ENCODE data around the gene MEMO1. TPM values are rescaled to one million over a fixed set of nuclear protein-coding genes. Genes with fewer than 3 reads are reported as not detected.
"Not testable (repeated sequence)": the region's sequence is repeated elsewhere in the genome, so short reads cannot be mapped to it uniquely, and the experiment has no call there.

MEMO1 gene
- polyA plus RNA-seq, 1 of the 3 experiments (the other 2 are of a cell fraction), result 54.3 TPM

DNA sequence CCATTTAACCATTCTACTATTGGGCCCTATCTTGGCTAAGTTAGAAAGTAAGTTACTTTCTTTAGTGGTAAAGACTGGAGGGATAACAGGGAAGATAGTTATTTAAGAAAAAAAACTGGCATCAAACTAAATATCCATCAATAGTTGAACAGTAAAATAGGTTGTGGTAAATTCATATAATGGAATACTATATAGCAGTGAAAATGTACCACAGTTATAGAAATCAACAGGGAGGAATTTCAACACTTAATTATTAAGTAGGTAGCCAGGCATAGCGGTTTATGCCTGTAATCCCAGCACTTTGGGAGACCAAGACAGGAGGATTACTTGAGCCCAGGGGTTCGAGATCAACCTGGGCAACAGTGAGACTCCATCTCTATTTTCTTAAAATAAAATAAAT is 49.5 kb upstream of the MEMO1 start (continued):
- TF ChIP-seq, protein P1, sequence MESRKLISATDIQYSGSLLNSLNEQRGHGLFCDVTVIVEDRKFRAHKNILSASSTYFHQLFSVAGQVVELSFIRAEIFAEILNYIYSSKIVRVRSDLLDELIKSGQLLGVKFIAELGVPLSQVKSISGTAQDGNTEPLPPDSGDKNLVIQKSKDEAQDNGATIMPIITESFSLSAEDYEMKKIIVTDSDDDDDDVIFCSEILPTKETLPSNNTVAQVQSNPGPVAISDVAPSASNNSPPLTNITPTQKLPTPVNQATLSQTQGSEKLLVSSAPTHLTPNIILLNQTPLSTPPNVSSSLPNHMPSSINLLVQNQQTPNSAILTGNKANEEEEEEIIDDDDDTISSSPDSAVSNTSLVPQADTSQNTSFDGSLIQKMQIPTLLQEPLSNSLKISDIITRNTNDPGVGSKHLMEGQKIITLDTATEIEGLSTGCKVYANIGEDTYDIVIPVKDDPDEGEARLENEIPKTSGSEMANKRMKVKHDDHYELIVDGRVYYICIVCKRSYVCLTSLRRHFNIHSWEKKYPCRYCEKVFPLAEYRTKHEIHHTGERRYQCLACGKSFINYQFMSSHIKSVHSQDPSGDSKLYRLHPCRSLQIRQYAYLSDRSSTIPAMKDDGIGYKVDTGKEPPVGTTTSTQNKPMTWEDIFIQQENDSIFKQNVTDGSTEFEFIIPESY (IDR thresholded peaks at IDR 0.05; ENCODE audit: borderline replicate concordance, low read depth), result no peak
- no peak for TF ChIP-seq EZH2phosphoT487 (IDR thresholded peaks at IDR 0.05; ENCODE audit: borderline replicate concordance, low read depth)
- no peak for TF ChIP-seq MXI1 (IDR thresholded peaks at IDR 0.05; ENCODE audit: low read depth, low read length)
- no peak for TF ChIP-seq MEF2A (IDR thresholded peaks at IDR 0.05; ENCODE audit: borderline replicate concordance, low read depth)
- no peak for TF ChIP-seq JUND (IDR thresholded peaks at IDR 0.05)

DNA sequence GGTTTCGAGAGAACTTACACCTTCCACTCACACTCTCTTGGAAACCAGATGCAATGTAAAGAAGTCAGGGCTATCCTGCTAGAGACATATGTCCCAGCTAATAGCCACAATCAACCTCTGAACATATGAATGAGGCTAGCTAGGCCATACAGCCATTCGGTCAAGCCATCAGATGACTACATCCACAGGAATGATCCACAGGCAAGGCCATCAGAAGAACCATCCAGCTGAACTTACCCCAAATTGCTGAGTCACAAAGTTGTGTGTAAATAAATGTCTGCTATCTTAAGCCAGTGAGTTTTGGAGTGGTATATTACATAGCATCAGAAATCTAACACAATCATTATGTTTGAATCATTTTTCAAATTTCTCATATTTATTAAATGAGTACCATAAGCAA is 47.3 kb upstream of the MEMO1 start:
- Histone ChIP-seq H3K79me2 (ENCODE audit: insufficient read depth) (no peaks in the 10 kb centered on the region), H3F3A (replicated peaks; ENCODE audit: insufficient read depth) (peaks cover 7% of the 10 kb centered on the region), H3K4me2 (no peak overlapping the region), H3K9me3 (no peaks in the 10 kb centered on the region), H4K20me1 (ENCODE audit: insufficient read depth) (no peaks in the 10 kb centered on the region), H3K9me2 (no peaks in the 10 kb centered on the region), H3K27me3 (ENCODE audit: insufficient read depth) (no peaks in the 10 kb centered on the region), H3K4me1 (ENCODE audit: control insufficient read depth in 1 of 2, insufficient read depth in 2 of 2, low read depth in 1 of 2, low read length in 1 of 2) (peaks cover 0 to 4% of the 10 kb centered on the region in 2 experiments; a peak in 2 of 4 replicates), H3K36me3 (replicated peaks in 1 of 2; ENCODE audit: control insufficient read depth in 1 of 2, insufficient read depth in 2 of 2, low read length in 1 of 2) (no peaks in the 10 kb centered on the region), H3K9ac (no peak overlapping the region), H3K27ac (ENCODE audit: low read depth in 2 of 2, low read length in 1 of 2) (no peak overlapping the region), H3K4me3 (ENCODE audit: low read depth in 2 of 2, low read length in 1 of 2) (no peak overlapping the region), H2AFZ (ENCODE audit: low read depth) (no peak overlapping the region)
- no peak for DNase-seq
- TF ChIP-seq EP300 (IDR thresholded peaks at IDR 0.05; ENCODE audit: borderline replicate concordance in 1 of 2, low read depth in 1 of 2, low read length in 1 of 2), result no peak
- TF ChIP-seq, protein P1 (IDR thresholded peaks at IDR 0.05; ENCODE audit: borderline replicate concordance, low read depth), result no peak
- CTCF ChIA-PET, result no interaction called here
- POLR2A ChIA-PET, result no interaction called here
- 84% methylated on average over 2 of the region's 2 CpGs for WGBS (ENCODE audit: low lambda C conversion rate)

DNA sequence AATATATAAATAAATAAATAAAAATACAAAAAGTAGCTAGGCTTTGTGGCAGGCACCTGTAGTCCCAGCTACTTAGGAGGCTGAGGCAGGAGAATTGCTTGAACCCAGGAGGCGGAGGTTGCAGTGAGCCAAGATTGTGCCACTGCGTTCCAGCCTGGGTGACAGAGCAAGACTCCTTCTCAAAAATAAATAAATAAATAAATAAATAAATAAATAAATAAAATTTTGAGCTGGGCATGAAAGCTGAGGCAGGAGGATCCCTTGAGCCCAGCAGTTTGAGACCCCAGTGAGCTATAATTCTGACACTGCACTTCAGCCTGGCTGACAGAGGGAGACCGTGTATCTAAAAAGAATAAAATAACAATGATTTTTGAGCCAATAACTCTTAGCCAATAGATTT is 43.8 kb upstream of the MEMO1 start:
- not testable (repeated sequence) for H3K27me3 ChIP-seq (ENCODE audit: insufficient read depth); H3K27ac ChIP-seq (ENCODE audit: low read depth in 2 of 2, low read length in 1 of 2); H3F3A ChIP-seq (replicated peaks; ENCODE audit: insufficient read depth); H3K36me3 ChIP-seq (replicated peaks in 1 of 2; ENCODE audit: control insufficient read depth in 1 of 2, insufficient read depth in 2 of 2, low read length in 1 of 2); H2AFZ ChIP-seq (ENCODE audit: low read depth); H3K4me1 ChIP-seq (ENCODE audit: control insufficient read depth in 1 of 2, insufficient read depth in 2 of 2, low read depth in 1 of 2, low read length in 1 of 2); H3K9ac ChIP-seq; H3K9me3 ChIP-seq; H3K4me2 ChIP-seq; H3K9me2 ChIP-seq; H3K79me2 ChIP-seq (ENCODE audit: insufficient read depth); DNase-seq; H4K20me1 ChIP-seq (ENCODE audit: insufficient read depth); H3K4me3 ChIP-seq (ENCODE audit: low read depth in 2 of 2, low read length in 1 of 2)
- ChIA-PET POLR2A (interaction anchor here (1.2 to 1.9 kb wide), 2 partner anchors 8 to 15 kb away, joined by 4 to 11 read pairs; partner anchors contain the start of genes DPY30 and SPAST), CTCF (interaction anchor here (0.9 to 1.3 kb wide), 3 partner anchors 9 to 17 kb away, joined by 3 read pairs; no protein-coding TSS in a partner anchor)
- WGBS (ENCODE audit: low lambda C conversion rate), result 91% methylated on average over 3 of the region's 3 CpGs
